Epithelial cell of proximal tubule (primary cell): ENCODE results near the gene ASIC5. TPM values are rescaled to one million over a fixed set of nuclear protein-coding genes. Genes with fewer than 3 reads are reported as not detected.
A peak's percentile ranks its signal among the peaks of the same experiment; 100 is the strongest.

Source experiments
- DNase-seq: peaks from one replicate; pipeline ENCODE4 v3.0.0-alpha.2; 2011; ENCODE audit warnings: low read depth
- H3K4me3 ChIP-seq: 2 replicates; pipeline ENCODE4 v1.5.1; 2011; ENCODE audit warnings: low read depth, mild to moderate bottlenecking, low read length
- total RNA-seq: library from RNA; depleted of rRNA; stranded (reverse); fragments of >200 nt; gene quantifications from 2 replicates; pipeline ENCODE4 v1.2.3, GENCODE V29; 2015
- TF ChIP-seq, protein P1 (sequence below): conservative IDR thresholded peaks from 2 replicates; pipeline ENCODE4 v1.5.1; 2012; ENCODE audit warnings: low read depth, mild to moderate bottlenecking, low read length

The ASIC5 gene
- total RNA-seq, 1 donor from 2014 or later, result not detected

DNA sequence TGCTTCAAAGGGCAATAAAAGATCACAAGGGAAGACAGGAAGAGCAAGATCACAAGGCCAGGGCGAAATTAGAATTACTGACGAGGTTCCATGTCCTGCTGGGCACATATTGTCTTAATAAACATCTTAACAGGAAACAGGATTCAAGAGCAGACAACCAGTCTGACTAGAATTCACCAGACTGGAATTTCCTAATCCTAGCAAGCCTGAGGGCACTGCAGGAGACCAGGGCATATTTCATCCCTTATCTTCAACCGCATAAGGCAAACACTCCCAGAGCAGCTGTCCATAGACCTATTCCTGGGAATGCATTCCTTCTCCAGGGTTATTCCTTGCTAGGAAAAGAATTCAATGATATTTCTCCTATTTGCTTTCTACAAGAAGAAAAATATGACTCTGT is 25.0 kb upstream of the ASIC5 start:
- TF ChIP-seq, protein P1, sequence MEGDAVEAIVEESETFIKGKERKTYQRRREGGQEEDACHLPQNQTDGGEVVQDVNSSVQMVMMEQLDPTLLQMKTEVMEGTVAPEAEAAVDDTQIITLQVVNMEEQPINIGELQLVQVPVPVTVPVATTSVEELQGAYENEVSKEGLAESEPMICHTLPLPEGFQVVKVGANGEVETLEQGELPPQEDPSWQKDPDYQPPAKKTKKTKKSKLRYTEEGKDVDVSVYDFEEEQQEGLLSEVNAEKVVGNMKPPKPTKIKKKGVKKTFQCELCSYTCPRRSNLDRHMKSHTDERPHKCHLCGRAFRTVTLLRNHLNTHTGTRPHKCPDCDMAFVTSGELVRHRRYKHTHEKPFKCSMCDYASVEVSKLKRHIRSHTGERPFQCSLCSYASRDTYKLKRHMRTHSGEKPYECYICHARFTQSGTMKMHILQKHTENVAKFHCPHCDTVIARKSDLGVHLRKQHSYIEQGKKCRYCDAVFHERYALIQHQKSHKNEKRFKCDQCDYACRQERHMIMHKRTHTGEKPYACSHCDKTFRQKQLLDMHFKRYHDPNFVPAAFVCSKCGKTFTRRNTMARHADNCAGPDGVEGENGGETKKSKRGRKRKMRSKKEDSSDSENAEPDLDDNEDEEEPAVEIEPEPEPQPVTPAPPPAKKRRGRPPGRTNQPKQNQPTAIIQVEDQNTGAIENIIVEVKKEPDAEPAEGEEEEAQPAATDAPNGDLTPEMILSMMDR, result no peak
- DNase-seq, result no peak
- no peak overlapping the region for H3K4me3 ChIP-seq

DNA sequence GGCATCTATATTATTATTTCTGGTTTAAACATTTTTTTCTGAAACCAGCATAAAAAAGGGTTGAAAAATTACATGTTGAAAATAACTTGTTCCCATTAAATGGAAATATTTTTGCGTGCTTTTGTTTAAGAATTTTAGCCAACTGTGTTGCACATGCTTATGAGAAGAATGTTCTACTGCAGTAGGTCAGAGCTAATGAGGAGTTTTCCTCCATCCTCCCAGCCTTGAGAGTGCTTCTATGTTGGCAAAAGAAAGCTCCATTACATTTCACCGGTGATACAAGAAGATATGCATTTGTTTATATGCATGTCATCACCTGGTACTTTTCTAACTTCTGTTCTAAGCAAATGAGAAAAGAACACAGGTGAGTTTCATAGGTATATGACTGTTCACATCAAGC is 23.9 kb upstream of the ASIC5 start:
- H3K4me3 ChIP-seq, result no peak overlapping the region
- no peak for DNase-seq
- TF ChIP-seq, protein P1, result no peak

DNA sequence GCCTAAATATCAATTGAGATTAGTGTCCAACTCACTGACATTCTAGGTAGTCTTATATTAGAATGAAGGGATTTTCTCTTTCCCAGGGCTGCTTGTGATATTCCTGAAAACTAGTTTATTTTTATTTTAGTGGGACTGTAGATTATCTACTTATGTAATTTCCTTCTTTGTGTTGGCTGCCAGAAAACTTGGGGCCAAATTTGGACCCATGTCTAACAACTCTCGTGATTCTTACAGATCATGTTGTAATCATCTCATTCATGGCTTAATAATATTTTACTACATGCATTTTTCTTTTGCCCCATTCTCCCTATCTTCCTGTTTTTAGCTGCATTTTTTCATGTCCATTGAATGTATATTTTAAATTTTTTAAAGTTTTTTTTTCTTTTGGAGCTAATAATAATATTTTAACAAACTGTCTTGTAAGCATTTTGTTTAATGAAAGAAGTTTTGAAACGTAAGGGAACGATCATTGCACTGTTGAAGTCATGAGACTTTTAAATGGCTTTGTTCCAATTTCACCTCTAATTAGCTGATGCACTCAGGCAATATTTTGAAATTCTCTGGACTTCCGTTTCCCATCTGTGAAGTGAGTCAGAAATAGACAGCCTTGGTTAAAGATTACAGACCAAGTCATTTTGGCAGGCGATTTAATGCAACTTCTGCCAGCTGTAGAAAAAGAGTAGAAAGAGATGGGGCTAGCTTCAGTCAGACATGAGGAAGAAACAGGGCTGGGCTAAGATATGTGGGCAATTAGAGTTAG is 23.1 kb upstream of the ASIC5 start:
- TF ChIP-seq, protein P1, result no peak
- no peak overlapping the region for H3K4me3 ChIP-seq
- peak; percentile 96 for DNase-seq

DNA sequence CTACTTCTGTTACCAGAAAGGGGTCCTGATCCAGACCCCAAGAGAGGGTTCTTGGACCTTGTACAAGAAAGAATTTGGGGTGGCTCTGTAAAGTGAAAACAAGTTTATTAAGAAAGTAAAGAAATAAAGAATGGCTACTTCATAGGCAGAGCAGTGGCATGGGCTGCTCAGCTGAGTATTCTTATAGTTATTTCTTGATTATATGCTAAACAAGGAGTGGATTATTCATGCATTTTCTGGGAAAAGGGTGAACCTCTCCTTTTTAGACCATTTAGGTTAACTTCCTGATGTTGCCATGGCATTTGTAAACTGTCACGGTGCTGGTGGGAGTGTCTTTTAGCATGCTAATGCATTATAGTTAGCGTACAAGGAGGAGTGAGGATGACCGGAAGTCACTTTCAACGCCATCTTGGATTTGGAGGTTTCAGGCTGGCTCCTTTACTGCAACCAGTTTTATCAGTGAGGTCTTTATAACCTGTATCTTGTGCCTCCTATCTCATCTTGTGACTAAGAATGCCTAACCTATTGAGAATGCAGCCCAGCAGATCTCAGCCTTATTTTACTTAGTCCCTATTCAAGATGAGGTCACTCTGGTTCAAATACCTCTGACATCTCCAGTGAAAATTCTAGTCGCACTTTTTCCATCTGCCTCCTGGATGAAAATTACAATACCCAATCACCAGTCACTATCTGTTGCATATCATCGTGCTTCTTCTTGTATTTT is 21.9 kb upstream of the ASIC5 start:
- TF ChIP-seq, protein P1, result no peak
- H3K4me3 ChIP-seq, result no peak overlapping the region

DNA sequence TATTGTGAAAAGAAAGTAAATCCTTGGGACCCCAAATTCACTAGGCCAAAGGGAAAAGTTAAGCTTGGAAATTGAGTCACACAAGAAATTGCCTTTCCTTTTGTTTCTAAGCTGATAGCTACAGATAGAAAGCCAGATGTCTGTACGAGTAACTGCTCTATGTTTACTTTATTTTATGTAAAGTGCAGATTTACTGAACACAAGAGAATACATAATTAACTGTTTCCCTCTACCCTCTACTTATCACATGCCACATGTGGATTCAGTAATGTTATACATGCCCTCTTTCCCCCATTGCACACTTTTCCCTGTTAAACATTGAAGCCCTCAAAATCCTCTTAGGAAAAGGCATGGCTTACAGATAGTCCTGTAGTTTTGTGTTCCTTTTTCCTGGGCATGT is 21.0 kb upstream of the ASIC5 start:
- DNase-seq, result no peak
- no peak overlapping the region for H3K4me3 ChIP-seq
- TF ChIP-seq, protein P1, result no peak

More for the DNA sequence above, 21.9 kb upstream of the ASIC5 start:
- DNase-seq, result no peak

DNA sequence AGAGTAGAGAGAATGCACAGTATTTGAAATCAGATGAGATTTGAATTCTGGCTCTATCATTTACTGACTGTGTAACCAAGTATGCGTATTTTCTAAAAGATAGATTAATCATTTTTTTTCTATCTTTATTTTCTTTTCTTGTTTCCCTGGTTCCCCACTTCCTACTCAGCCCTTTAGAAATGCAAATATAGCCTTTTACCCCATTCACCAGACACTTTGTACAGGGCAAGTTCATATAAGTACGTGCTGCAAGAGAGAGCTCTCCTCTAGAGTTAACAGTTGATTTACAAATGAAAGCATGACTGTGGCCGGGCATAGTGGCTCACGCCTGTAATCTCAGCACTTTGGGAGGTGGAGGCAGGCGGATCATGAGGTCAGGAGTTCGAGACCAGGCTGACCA is 19.6 kb upstream of the ASIC5 start:
- TF ChIP-seq, protein P1, result no peak

DNA sequence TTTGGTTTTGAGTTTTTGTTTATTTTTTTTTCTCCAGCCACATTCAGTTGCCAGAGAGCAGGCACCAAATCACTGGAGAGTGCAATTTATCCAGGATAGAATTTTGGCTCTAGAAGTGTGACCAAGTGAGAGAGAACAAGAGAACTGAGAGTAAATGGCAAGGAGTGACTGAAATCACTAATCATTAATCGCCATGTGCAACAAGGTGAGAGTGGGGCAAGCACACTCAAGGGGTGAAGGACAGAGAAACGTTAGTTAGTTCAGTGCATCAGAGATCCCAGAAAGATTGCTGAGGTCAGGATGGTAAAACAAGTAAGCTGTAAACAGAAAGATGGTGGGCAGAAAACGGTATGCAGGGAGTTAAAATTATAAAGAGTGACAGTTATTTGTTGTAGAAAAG is 17.8 kb upstream of the ASIC5 start:
- TF ChIP-seq, protein P1, result no peak
- H3K4me3 ChIP-seq, result no peak overlapping the region
- DNase-seq, result no peak

More for the DNA sequence above, 19.6 kb upstream of the ASIC5 start:
- no peak for DNase-seq
- no peak overlapping the region for H3K4me3 ChIP-seq
